Endodermal cell (in vitro differentiated cells): ENCODE results near the gene SLC17A8. TPM values are rescaled to one million over a fixed set of nuclear protein-coding genes. Genes with fewer than 3 reads are reported as not detected.

ENCODE experiments used
- DNase-seq: peaks from one replicate; pipeline ENCODE4 v3.0.0-alpha.2; 2017
- H3K27ac ChIP-seq: 2 replicates; pipeline ENCODE4 v1.5.1; 2013; ENCODE audit warnings: mild to moderate bottlenecking, low read depth, low read length, moderate library complexity
- H3K27me3 ChIP-seq: 2 replicates; pipeline ENCODE4 v1.6.1; 2013; ENCODE audit warnings: mild to moderate bottlenecking, low read length, moderate library complexity; ENCODE audit not compliant: insufficient read depth, control insufficient read depth, poor library complexity, severe bottlenecking
- H3K36me3 ChIP-seq: 2 replicates; pipeline ENCODE4 v1.7.0; 2013; ENCODE audit warnings: mild to moderate bottlenecking, low read length, moderate library complexity; ENCODE audit not compliant: control insufficient read depth, insufficient read depth
- H3K4me1 ChIP-seq: one replicate; pipeline ENCODE4 v1.7.0; 2013; ENCODE audit warnings: low read length; ENCODE audit not compliant: control insufficient read depth, insufficient read depth
- H3K4me3 ChIP-seq: 2 replicates; pipeline ENCODE4 v1.5.1; 2013; ENCODE audit warnings: mild to moderate bottlenecking, low read length, moderate library complexity
- H3K9ac ChIP-seq: 2 replicates; pipeline ENCODE4 v1.6.1; 2013; ENCODE audit warnings: mild to moderate bottlenecking, low read length, moderate library complexity; ENCODE audit not compliant: poor library complexity, severe bottlenecking; ENCODE audit errors: extremely low read depth
- H3K9me3 ChIP-seq: 2 replicates; pipeline ENCODE4 v1.6.1; 2013; ENCODE audit warnings: mild to moderate bottlenecking, low read length, moderate library complexity; ENCODE audit not compliant: control insufficient read depth
- H3K27ac Mint-ChIP-seq: 2 replicates; pipeline ENCODE4 v1.8.0; 2020; ENCODE audit warnings: mixed read lengths
- H3K27me3 Mint-ChIP-seq: 2 replicates; pipeline ENCODE4 v1.8.0; 2021; ENCODE audit warnings: mild to moderate bottlenecking, mixed read lengths; ENCODE audit not compliant: insufficient read depth
- H3K36me3 Mint-ChIP-seq: 2 replicates; pipeline ENCODE4 v1.8.0; 2020; ENCODE audit warnings: low read depth, mixed read lengths
- H3K4me1 Mint-ChIP-seq: 2 replicates; pipeline ENCODE4 v1.8.0; 2020; ENCODE audit warnings: mixed read lengths
- H3K4me3 Mint-ChIP-seq: 2 replicates; pipeline ENCODE4 v1.8.0; 2020; ENCODE audit warnings: mild to moderate bottlenecking, moderate library complexity, mixed read lengths
- H3K9me3 Mint-ChIP-seq: 2 replicates; pipeline ENCODE4 v1.8.0; 2020; ENCODE audit warnings: mild to moderate bottlenecking, mixed read lengths
- WGBS, 2 experiments: methylation state at CpG; one replicate each; pipeline versions ENCODE4 v1.1.5 to v1.1.7; 2013; ENCODE audit warnings: missing lambda C conversion rate in 2 of 2, mixed read lengths in 1 of 2; ENCODE audit not compliant: insufficient coverage in 1 of 2, insufficient read length in 1 of 2; 5-methylcytosine and 5-hydroxymethylcytosine counted together
- total RNA-seq, 2 donors: library from RNA; stranded (reverse); fragmentation: NEBNext Ultra II Directional in 1 of 2; extraction: Animal tissue kit (Norgen Biotek cat#: 25700) in 1 of 2; gene quantifications; 2 replicates in 1 of 2; 3 replicates in 1 of 2; pipeline ENCODE4 v1.2.1, GENCODE V29; 2021
- TF ChIP-seq, protein P1 (sequence below): fragments of 200-600 bp; sonication (generic); conservative IDR thresholded peaks from 2 replicates; pipeline ENCODE4 v1.5.0; 2021; ENCODE audit warnings: antibody characterized with exemption, mild to moderate bottlenecking

Gene SLC17A8
- total RNA-seq, 2 donors from 2014 or later: 0.40 TPM; not detected in 1

DNA sequence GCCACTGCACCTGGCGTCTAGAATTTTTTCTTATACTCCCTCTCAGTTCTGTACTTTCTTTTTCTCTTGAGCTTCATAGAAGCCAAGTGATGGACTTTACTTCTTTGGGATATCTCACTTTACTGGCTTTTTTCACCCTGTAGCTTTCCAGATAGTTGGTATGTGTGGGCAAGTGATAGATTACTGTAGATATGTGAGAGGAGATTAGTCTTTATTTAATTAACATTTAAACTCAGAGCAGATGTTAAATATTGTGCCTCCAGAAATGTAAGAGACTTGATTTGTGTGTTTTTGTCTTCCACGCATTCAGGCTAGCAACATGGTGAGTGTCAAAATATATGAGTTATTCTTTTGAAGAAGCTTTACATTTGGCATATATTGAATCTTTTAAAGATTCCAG, 39.5 kb upstream of the SLC17A8 start:
- Mint-ChIP-seq H3K9me3 (no peaks in the 10 kb centered on the region), H3K27ac (no peak overlapping the region)

DNA sequence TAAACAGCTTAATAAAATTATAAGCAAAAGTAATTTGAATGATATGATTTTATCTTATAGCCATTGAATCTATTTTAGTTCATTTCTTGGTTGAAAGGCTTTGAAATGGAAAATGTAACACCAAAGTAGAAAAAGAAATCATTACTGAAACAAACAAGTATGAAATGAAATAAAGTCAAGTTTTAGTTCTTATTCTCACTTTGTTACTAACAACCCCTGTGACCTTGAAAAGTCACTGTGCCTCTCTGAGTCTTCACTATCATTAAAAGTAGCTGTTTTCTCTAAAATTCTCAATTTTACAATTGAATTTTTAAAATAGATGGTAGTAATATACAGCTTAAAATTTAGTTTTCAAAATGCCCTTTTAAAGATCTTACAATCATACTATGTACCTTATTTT, 32.4 kb upstream of the SLC17A8 start:
- Histone ChIP-seq H3K27me3 (no peaks in the 10 kb centered on the region), H3K4me1 (no peaks in the 10 kb centered on the region), H3K9ac (no peak overlapping the region), H3K27ac (no peak overlapping the region), H3K4me3 (no peak overlapping the region), H3K9me3 (no peaks in the 10 kb centered on the region), H3K36me3 (peaks cover 77% of the 10 kb centered on the region)
- no peak overlapping the region for H3K4me3 Mint-ChIP-seq
- no peak overlapping the region for H3K27ac Mint-ChIP-seq
- H3K27me3 Mint-ChIP-seq: no peaks in the 10 kb centered on the region
- DNase-seq: no peak
- TF ChIP-seq, protein P1, sequence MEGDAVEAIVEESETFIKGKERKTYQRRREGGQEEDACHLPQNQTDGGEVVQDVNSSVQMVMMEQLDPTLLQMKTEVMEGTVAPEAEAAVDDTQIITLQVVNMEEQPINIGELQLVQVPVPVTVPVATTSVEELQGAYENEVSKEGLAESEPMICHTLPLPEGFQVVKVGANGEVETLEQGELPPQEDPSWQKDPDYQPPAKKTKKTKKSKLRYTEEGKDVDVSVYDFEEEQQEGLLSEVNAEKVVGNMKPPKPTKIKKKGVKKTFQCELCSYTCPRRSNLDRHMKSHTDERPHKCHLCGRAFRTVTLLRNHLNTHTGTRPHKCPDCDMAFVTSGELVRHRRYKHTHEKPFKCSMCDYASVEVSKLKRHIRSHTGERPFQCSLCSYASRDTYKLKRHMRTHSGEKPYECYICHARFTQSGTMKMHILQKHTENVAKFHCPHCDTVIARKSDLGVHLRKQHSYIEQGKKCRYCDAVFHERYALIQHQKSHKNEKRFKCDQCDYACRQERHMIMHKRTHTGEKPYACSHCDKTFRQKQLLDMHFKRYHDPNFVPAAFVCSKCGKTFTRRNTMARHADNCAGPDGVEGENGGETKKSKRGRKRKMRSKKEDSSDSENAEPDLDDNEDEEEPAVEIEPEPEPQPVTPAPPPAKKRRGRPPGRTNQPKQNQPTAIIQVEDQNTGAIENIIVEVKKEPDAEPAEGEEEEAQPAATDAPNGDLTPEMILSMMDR: no peak
- no peaks in the 10 kb centered on the region for H3K4me1 Mint-ChIP-seq
- no peaks in the 10 kb centered on the region for H3K9me3 Mint-ChIP-seq
- H3K36me3 Mint-ChIP-seq: peaks cover 45% of the 10 kb centered on the region

More for the DNA sequence above, 39.5 kb upstream of the SLC17A8 start:
- no peak for DNase-seq
- TF ChIP-seq, protein P1: no peak
- Mint-ChIP-seq H3K27me3 (no peaks in the 10 kb centered on the region), H3K4me1 (no peaks in the 10 kb centered on the region), H3K4me3 (no peak overlapping the region), H3K36me3 (peaks cover 60% of the 10 kb centered on the region)
- Histone ChIP-seq H3K9ac (no peak overlapping the region), H3K9me3 (no peaks in the 10 kb centered on the region), H3K4me3 (no peak overlapping the region), H3K27me3 (no peaks in the 10 kb centered on the region), H3K27ac (no peak overlapping the region), H3K36me3 (peaks cover 86% of the 10 kb centered on the region), H3K4me1 (no peaks in the 10 kb centered on the region)
- WGBS, 2 experiments: 84 to 92% methylated on average over 2 of the region's 2 CpGs

DNA sequence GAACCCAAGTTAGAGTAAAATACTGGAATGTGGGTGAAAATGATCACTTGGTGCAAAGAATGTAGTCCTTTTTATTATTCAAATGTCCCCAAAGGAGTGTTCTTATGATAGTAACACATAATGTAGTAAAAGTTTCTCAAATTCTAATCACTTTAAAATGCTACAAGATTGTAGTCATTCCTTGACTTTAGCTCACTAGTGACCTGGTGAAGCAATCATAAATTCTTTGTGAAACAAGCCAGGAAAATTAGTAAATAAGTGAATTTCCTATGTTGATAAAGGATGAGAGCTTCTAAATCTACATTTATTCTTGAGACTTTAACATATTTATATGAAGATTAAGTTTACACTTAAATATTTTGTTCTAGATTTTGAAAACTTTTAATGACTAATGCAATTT, 30.7 kb upstream of the SLC17A8 start:
- H3K27ac Mint-ChIP-seq: no peak overlapping the region
- Histone ChIP-seq H3K36me3 (peaks cover 79% of the 10 kb centered on the region), H3K9me3 (no peaks in the 10 kb centered on the region), H3K27me3 (no peaks in the 10 kb centered on the region), H3K4me3 (no peak overlapping the region), H3K9ac (no peak overlapping the region), H3K27ac (no peak overlapping the region), H3K4me1 (no peaks in the 10 kb centered on the region)
- TF ChIP-seq, protein P1: no peak
- no peak overlapping the region for H3K4me3 Mint-ChIP-seq
- no peaks in the 10 kb centered on the region for H3K4me1 Mint-ChIP-seq
- H3K36me3 Mint-ChIP-seq: peaks cover 41% of the 10 kb centered on the region
- no peak for DNase-seq
- H3K9me3 Mint-ChIP-seq: no peaks in the 10 kb centered on the region
- no peaks in the 10 kb centered on the region for H3K27me3 Mint-ChIP-seq
